ENCODE data around the gene ZNF524.

Gene ZNF524

DNA sequence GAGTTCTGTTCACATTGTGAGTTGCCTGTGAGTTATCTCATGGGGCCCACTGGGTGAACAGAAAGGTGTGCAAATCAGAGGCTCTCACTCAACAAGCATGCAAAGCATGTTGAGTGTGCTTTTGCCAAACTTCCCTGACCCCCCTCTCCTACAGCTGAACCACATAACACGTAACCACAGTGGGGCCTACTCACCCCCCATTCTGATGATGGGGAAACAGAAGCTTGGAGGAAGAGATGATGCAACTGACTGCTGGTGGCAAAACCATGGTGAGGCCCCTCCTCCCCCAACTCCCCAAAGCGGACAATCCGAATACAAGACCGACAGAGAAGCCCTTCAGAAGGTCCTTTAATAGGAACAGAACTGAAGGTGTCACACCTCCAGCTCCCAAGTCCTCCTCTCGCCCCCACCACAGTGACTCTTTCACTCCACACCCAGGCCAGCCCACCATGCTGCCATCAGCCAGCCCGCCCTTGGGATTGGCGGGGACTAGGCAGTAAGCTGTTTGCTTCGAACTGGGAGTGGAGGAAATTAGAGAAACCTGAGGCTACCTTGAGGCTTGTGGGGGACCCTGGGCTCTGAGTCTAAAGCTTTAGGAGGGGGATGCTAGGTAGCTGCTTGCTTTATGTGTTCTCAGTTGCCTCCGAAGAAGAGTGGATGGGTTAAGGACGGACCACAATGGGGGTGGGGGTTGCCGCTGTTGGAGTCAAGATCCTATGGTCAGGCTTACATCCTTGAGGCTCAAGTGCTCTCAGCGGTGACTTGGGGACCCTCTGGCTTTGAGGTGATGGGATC is 20.5 kb downstream of the ZNF524 start:
- Histone ChIP-seq H3K4me3 (ENCODE audit: low read length) (no peak overlapping the region), H3K36me3 (ENCODE audit: control insufficient read depth, insufficient read depth, low read length) (peaks cover 11% of the 10 kb centered on the region), H3K4me1 (ENCODE audit: control insufficient read depth, insufficient read depth, low read length) (no peaks in the 10 kb centered on the region), H3K9me3 (ENCODE audit: control insufficient read depth, insufficient read depth, low read length) (no peaks in the 10 kb centered on the region), H3K27ac (ENCODE audit: low read length) (no peak overlapping the region), H3K27me3 (ENCODE audit: control insufficient read depth, insufficient read depth, low read length) (no peaks in the 10 kb centered on the region)
- WGBS (ENCODE audit: insufficient coverage, insufficient read length): no CpG with 5 or more reads among the region's 12 CpGs
- no peak for DNase-seq (ENCODE audit: low read depth, low spot score)

DNA sequence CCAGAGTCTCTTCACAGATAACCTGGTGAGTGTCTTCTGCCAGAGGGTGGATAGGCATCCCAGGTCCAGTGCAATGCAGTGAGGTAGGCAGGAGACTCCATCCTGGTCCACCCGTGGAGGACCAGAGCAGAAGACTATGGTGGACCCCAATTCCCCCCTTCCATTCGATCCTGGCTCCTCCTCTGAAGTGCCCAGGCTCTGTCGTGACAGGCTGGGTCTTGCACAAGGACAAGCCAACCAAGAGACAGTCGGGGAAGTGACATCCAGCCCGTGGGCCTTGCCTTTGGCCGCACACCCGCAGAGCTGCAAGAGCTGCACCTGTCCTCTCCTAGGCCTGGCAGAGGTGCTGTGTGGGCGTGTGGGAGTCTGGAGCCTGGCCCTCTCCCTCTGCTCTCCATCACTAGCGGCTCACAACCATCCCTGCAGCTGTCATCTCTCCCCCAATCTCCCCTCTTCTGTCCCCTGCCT is 21.2 kb downstream of the ZNF524 start:
- DNase-seq (ENCODE audit: low read depth, low spot score): no peak
- H3K9me3 ChIP-seq (ENCODE audit: control insufficient read depth, insufficient read depth, low read length): no peaks in the 10 kb centered on the region

DNA sequence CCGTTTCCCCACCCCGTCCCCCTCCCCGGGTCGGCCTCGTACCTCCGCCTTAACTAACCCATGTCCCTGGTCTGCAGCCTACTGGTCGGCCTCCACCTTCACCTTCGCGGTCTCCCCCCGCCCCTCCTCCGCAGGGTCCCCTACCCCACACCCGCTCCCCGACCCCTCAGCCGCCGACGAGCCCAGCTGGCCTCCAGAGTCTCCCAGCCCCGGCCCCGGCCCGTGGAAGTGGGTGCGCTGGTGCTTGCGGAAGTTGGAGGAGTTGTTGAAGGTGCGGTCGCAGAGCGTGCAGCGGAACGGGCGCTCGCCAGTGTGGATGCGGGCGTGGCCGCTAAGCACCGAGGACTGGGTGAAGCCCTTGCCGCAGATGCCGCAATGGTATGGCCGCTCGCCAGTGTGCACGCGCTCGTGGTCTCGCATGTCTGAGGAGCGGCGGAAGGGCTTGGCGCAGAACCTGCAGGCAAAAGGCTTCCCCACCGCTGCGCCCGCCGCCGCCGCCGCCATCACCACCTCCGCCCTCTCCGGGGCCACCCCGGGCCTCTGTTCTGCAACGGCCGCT is 21.7 kb downstream of the ZNF524 start:
- no peak overlapping the region for H3K27ac ChIP-seq (ENCODE audit: low read length)
- no CpG with 5 or more reads among the region's 55 CpGs for WGBS (ENCODE audit: insufficient coverage, insufficient read length)
- no peak for DNase-seq (ENCODE audit: low read depth, low spot score)
- peaks cover 1% of the 10 kb centered on the region for H3K36me3 ChIP-seq (ENCODE audit: control insufficient read depth, insufficient read depth, low read length)
- H3K9me3 ChIP-seq (ENCODE audit: control insufficient read depth, insufficient read depth, low read length): no peaks in the 10 kb centered on the region
- H3K27me3 ChIP-seq (ENCODE audit: control insufficient read depth, insufficient read depth, low read length): no peaks in the 10 kb centered on the region
- no peaks in the 10 kb centered on the region for H3K4me1 ChIP-seq (ENCODE audit: control insufficient read depth, insufficient read depth, low read length)
- H3K4me3 ChIP-seq (ENCODE audit: low read length): no peak overlapping the region

More for the DNA sequence above, 21.2 kb downstream of the ZNF524 start:
- WGBS (ENCODE audit: insufficient coverage, insufficient read length): no CpG with 5 or more reads among the region's 9 CpGs
- Histone ChIP-seq H3K27ac (ENCODE audit: low read length) (no peak overlapping the region), H3K4me1 (ENCODE audit: control insufficient read depth, insufficient read depth, low read length) (no peaks in the 10 kb centered on the region), H3K27me3 (ENCODE audit: control insufficient read depth, insufficient read depth, low read length) (no peaks in the 10 kb centered on the region), H3K4me3 (ENCODE audit: low read length) (no peak overlapping the region), H3K36me3 (ENCODE audit: control insufficient read depth, insufficient read depth, low read length) (peaks cover 6% of the 10 kb centered on the region)

DNA sequence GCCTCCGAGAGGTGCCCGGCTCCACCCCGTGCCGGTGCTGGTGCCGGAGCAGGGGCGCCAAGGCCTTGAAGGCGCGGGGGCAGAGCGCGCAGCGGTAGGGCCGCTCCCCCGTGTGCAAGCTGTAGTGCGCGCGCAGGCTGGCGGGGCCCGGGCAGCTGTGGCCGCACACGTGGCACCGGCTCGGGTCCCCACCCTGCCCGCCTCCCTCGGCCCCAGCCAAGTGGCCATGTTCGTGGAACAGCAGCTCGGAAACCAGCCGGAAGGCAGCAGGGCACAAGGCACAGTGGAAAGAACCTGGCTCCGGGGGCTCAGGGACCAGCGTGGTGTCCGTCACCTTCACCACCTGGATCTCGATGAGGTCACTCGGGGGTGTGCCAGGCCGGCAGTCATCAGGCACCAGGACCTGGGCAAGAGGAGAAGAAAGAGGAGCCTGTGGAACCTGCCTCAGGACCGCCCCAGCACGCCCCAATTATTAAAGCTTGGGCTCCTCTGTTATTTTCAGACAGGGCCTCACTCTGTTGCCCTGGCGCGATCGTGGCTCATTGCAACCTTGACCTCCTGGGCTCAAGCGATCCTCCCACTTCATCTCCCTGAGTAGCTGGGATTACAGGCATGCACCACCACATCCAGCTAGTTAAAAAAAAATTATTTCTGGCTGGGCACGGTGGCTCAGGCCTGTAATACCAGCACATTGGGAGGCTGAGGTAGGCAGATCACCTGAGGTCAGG is 22.3 kb downstream of the ZNF524 start:
- no peaks in the 10 kb centered on the region for H3K4me1 ChIP-seq (ENCODE audit: control insufficient read depth, insufficient read depth, low read length)
- WGBS (ENCODE audit: insufficient coverage, insufficient read length): no CpG with 5 or more reads among the region's 40 CpGs
- no peak for DNase-seq (ENCODE audit: low read depth, low spot score)

DNA sequence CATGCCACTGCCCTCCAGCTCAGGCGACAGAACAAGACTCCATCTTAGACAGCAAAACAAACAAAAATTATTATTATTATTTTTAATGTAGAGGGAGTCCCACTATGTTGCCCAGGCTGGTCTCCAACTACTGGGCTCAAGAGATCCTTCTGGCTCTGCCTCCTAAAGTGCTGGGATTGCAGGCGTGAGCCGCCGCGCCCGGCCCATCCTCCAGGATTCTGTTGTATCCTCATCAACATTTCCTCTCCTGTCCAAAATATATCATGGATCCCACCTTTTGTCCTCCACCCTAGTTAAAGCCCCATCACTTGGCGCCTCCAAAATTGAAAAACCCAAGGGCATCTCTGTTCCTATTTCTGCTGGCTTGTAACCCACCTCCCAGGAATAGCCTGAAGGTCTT is 23.0 kb downstream of the ZNF524 start:
- no peaks in the 10 kb centered on the region for H3K4me1 ChIP-seq (ENCODE audit: control insufficient read depth, insufficient read depth, low read length)
- H3K27ac ChIP-seq (ENCODE audit: low read length): no peak overlapping the region
- no CpG with 5 or more reads among the region's 7 CpGs for WGBS (ENCODE audit: insufficient coverage, insufficient read length)
- H3K4me3 ChIP-seq (ENCODE audit: low read length): no peak overlapping the region
- H3K27me3 ChIP-seq (ENCODE audit: control insufficient read depth, insufficient read depth, low read length): no peaks in the 10 kb centered on the region
- no peaks in the 10 kb centered on the region for H3K36me3 ChIP-seq (ENCODE audit: control insufficient read depth, insufficient read depth, low read length)
- no peak for DNase-seq (ENCODE audit: low read depth, low spot score)
- H3K9me3 ChIP-seq (ENCODE audit: control insufficient read depth, insufficient read depth, low read length): no peaks in the 10 kb centered on the region

More for the DNA sequence above, 22.3 kb downstream of the ZNF524 start:
- Histone ChIP-seq H3K4me3 (ENCODE audit: low read length) (no peak overlapping the region), H3K9me3 (ENCODE audit: control insufficient read depth, insufficient read depth, low read length) (no peaks in the 10 kb centered on the region), H3K36me3 (ENCODE audit: control insufficient read depth, insufficient read depth, low read length) (no peaks in the 10 kb centered on the region; the same call in 1 of the 2 replicates), H3K27ac (ENCODE audit: low read length) (no peak overlapping the region), H3K27me3 (ENCODE audit: control insufficient read depth, insufficient read depth, low read length) (no peaks in the 10 kb centered on the region)

DNA sequence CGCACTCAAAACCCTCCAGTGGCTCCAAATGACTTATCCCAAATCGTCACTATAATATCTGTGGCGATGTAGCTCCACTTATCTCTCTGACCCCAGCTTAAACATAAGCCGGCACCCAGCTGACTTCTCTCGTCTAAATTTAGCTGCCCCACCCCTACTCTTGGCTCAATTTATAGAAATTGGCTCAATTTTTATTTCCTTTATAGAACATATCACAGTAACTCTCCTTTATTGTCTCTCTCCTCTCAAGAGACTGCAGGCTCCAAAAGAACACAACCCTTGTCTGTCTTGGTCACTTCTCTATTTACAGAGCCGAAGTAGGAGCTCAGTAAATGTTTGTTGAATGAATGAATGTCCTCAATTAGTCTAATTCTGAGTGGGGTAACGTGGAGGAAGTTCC is 23.5 kb downstream of the ZNF524 start:
- no peaks in the 10 kb centered on the region for H3K9me3 ChIP-seq (ENCODE audit: control insufficient read depth, insufficient read depth, low read length)
- no peaks in the 10 kb centered on the region for H3K4me1 ChIP-seq (ENCODE audit: control insufficient read depth, insufficient read depth, low read length)
- no peak for DNase-seq (ENCODE audit: low read depth, low spot score)
- no peaks in the 10 kb centered on the region for H3K27me3 ChIP-seq (ENCODE audit: control insufficient read depth, insufficient read depth, low read length)
- H3K4me3 ChIP-seq (ENCODE audit: low read length): no peak overlapping the region; the same call in 1 of the 2 replicates
- no CpG with 5 or more reads among the region's 7 CpGs for WGBS (ENCODE audit: insufficient coverage, insufficient read length)
- no peak overlapping the region for H3K27ac ChIP-seq (ENCODE audit: low read length)
- H3K36me3 ChIP-seq (ENCODE audit: control insufficient read depth, insufficient read depth, low read length): no peaks in the 10 kb centered on the region

DNA sequence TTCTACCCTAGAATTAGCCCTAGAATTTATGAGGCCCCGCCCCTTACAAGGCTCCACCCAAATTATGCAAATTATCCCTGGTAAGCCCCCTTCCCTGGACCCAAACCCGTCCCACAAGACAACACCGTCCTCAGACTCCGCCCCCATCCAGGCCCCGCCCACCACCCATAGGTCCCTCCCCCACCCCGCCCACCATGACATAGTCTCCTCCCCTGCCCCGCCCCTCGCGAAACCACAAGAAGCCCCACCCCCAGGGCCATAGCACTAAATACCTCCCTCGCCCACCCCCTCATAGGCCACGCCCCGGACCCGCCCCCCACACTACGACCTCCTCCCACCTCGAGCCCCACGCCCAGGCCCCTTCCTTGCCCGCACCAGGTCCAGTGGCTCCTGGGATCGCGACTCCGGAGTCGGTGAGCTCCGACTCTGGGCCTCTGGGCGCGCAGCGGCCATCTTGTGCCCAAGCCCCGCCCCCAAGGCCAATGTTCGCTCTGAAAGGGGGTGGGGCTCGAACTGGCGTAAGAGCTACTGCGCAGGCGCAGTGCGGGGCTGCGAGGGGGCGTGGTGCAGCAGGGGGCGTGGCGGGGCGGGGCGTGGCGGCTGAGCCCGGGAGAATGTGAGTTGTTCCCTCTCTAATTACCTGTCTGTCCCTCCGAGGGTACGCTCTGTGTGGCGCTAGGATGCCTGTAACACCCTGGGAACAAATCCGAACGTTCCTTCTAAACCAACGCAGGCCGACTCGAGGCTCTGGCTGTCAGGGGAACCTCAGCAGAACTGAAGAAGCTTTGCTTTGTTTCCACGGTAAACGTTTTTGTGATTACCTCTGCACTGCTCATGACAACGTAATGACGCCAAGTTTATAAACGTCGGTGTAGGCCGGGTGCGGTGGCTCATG is 24.3 kb downstream of the ZNF524 start, which contains the start of gene ZNF784:
Gene ZNF784 (minus strand): TSS at position 458 of the 895 bp plus-strand sequence. CDS start 5 bp downstream, at position 453.
- Histone ChIP-seq H3K27me3 (ENCODE audit: control insufficient read depth, insufficient read depth, low read length) (no peaks in the 10 kb centered on the region), H3K4me3 (ENCODE audit: low read length) (peak within 1 kb of the TSS; percentile 99), H3K4me1 (ENCODE audit: control insufficient read depth, insufficient read depth, low read length) (no peaks in the 10 kb centered on the region), H3K36me3 (ENCODE audit: control insufficient read depth, insufficient read depth, low read length) (no peaks in the 10 kb centered on the region), H3K9me3 (ENCODE audit: control insufficient read depth, insufficient read depth, low read length) (no peaks in the 10 kb centered on the region), H3K27ac (ENCODE audit: low read length) (no peak within 1 kb of the TSS)
- no CpG with 5 or more reads among the region's 56 CpGs for WGBS (ENCODE audit: insufficient coverage, insufficient read length)
- no peak for DNase-seq (ENCODE audit: low read depth, low spot score)

DNA sequence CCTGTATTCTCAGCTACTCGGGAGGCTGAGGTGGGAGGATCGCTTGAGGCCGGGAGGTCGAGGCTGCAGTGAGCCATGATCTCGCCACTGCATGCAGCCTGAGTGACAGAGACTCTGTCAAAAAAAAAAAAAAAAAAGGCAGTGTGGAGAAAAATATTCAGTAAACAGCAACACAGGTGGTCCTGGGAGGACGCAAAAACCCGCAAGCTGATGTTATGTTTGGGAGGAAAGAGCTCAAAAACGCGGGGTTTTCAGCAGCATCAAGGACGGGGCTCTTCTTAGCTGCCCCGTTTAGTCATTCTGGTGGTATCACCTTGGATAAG is 24.9 kb downstream of the ZNF524 start:
- WGBS (ENCODE audit: insufficient coverage, insufficient read length): no CpG with 5 or more reads among the region's 11 CpGs
- H3K4me1 ChIP-seq (ENCODE audit: control insufficient read depth, insufficient read depth, low read length): no peaks in the 10 kb centered on the region
- H3K4me3 ChIP-seq (ENCODE audit: low read length): peak overlapping the region; percentile 28; the same call in 1 of the 2 replicates
- H3K9me3 ChIP-seq (ENCODE audit: control insufficient read depth, insufficient read depth, low read length): no peaks in the 10 kb centered on the region
- no peaks in the 10 kb centered on the region for H3K27me3 ChIP-seq (ENCODE audit: control insufficient read depth, insufficient read depth, low read length)
- no peak overlapping the region for H3K27ac ChIP-seq (ENCODE audit: low read length)
- DNase-seq (ENCODE audit: low read depth, low spot score): no peak
- no peaks in the 10 kb centered on the region for H3K36me3 ChIP-seq (ENCODE audit: control insufficient read depth, insufficient read depth, low read length)

DNA sequence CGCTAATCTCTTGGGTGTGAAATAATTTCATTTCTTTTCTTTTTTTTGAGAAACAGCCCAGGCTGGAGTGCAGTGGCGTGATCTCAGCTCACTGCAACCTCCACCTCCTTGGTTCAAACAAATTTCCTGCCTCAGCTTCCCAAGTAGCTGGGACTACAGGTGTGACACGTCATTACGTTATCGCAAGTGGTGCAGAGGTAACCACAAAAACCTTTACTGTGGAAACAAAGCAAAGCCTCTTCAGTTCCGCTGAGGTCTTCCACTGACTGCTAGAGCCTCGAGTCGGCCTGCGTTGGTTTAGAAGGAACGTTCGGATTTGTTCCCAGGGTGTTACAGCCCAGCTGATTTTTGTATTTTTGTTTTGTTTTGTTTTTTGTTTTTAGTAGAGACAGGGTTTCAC is 26.3 kb downstream of the ZNF524 start:
- Histone ChIP-seq H3K9me3 (ENCODE audit: control insufficient read depth, insufficient read depth, low read length) (no peaks in the 10 kb centered on the region), H3K4me3 (ENCODE audit: low read length) (no peak overlapping the region), H3K27me3 (ENCODE audit: control insufficient read depth, insufficient read depth, low read length) (no peaks in the 10 kb centered on the region), H3K27ac (ENCODE audit: low read length) (no peak overlapping the region), H3K36me3 (ENCODE audit: control insufficient read depth, insufficient read depth, low read length) (no peaks in the 10 kb centered on the region), H3K4me1 (ENCODE audit: control insufficient read depth, insufficient read depth, low read length) (no peaks in the 10 kb centered on the region)
- DNase-seq (ENCODE audit: low read depth, low spot score): no peak
- WGBS (ENCODE audit: insufficient coverage, insufficient read length): no CpG with 5 or more reads among the region's 11 CpGs

DNA sequence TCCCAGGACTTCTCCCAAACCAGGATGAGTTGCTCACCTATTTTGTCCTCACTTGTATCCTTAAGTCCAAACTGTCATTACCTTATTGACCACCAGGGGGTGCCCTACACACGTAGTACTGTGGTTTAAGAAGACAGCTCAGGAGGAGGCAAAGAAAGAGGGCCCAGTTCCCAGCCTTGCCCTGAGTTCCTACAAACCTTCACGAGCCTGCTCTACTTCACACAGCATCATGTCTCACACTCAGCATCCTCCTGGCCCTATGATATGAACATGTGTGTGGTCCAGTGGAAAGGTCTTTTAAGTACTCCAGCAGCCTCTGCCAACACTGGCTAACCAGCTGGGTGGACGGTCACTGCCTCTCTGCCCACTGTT is 32.4 kb downstream of the ZNF524 start:
- DNase-seq (ENCODE audit: low read depth, low spot score): peak; percentile 94
- H3K9me3 ChIP-seq (ENCODE audit: control insufficient read depth, insufficient read depth, low read length): no peaks in the 10 kb centered on the region
- no CpG with 5 or more reads among the region's 3 CpGs for WGBS (ENCODE audit: insufficient coverage, insufficient read length)
- H3K4me3 ChIP-seq (ENCODE audit: low read length): no peak overlapping the region
- H3K36me3 ChIP-seq (ENCODE audit: control insufficient read depth, insufficient read depth, low read length): no peaks in the 10 kb centered on the region
- H3K4me1 ChIP-seq (ENCODE audit: control insufficient read depth, insufficient read depth, low read length): peaks cover 2% of the 10 kb centered on the region; the same call in 1 of the 2 replicates
- H3K27ac ChIP-seq (ENCODE audit: low read length): no peak overlapping the region
- H3K27me3 ChIP-seq (ENCODE audit: control insufficient read depth, insufficient read depth, low read length): no peaks in the 10 kb centered on the region
